ENCODE data around the gene SSB.

Gene SSB

DNA sequence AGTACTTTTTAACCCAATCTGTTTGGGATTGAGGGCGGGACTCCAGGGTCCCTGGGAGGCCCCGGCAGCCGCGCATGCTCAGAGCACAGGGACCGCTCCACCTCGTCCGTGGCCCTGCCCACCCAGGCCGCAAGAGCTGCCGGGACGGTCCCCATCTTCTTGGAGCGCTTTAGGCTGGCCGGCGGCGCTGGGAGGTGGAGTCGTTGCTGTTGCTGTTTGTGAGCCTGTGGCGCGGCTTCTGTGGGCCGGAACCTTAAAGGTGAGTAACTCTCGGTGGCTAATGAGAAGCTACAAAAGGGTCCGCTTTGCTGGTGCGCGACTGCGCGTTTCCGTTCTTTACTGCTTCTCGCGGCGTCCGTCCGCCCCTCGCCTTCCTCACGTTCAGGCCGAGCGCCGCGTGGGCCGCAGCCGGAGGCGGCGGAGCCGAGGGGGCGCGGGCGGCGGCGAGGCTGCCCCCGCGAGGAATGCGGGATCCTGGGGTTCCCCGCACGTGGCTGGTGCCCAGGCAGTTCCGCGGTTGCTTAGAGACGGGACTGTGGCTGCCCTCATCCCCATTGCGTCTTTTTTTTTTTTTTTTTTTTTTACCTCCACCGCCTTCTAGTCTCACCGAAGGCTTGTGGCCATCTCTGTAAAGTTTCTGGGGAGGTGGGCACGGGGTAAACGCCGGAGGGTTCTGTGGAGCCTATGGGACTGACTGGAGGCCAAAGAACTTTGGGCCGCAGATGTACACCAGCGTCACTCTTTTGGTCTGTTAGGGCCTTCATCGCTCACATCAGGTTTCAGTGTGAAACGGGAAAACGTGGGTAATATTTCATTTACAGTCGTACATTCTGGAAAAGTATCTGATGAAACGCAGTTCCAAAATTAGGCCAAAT lies at the start of gene SSB:
Gene SSB (plus strand): TSS at position 154 of the 875 bp plus-strand sequence. CDS start 2,090 bp downstream, outside the sequence.
- H4K20me1 ChIP-seq (ENCODE audit: insufficient read depth), result no peaks in the 10 kb centered on the region
- peak within 1 kb of the TSS; percentile 82 for H3K4me3 ChIP-seq (IDR thresholded peaks at IDR 0.05; ENCODE audit: insufficient read depth, low read depth, low read length)

GRCh38 chr2:169752752-169753151 lies 45.9 kb upstream of the SSB start:
- TF ChIP-seq, protein P1, sequence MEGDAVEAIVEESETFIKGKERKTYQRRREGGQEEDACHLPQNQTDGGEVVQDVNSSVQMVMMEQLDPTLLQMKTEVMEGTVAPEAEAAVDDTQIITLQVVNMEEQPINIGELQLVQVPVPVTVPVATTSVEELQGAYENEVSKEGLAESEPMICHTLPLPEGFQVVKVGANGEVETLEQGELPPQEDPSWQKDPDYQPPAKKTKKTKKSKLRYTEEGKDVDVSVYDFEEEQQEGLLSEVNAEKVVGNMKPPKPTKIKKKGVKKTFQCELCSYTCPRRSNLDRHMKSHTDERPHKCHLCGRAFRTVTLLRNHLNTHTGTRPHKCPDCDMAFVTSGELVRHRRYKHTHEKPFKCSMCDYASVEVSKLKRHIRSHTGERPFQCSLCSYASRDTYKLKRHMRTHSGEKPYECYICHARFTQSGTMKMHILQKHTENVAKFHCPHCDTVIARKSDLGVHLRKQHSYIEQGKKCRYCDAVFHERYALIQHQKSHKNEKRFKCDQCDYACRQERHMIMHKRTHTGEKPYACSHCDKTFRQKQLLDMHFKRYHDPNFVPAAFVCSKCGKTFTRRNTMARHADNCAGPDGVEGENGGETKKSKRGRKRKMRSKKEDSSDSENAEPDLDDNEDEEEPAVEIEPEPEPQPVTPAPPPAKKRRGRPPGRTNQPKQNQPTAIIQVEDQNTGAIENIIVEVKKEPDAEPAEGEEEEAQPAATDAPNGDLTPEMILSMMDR (conservative IDR thresholded peaks at IDR 0.05; ENCODE audit: low read depth, low read length), result no peak
- no peak overlapping the region for H3K4me3 ChIP-seq (IDR thresholded peaks at IDR 0.05; ENCODE audit: insufficient read depth, low read depth, low read length)
- H3K4me2 ChIP-seq, result no peak overlapping the region
- no peaks in the 10 kb centered on the region for H3K4me1 ChIP-seq (ENCODE audit: low read depth, poor library complexity, severe bottlenecking)
- no peak overlapping the region for H3K9ac ChIP-seq
- no peaks in the 10 kb centered on the region for H4K20me1 ChIP-seq (ENCODE audit: insufficient read depth)
- no peaks in the 10 kb centered on the region for H3K36me3 ChIP-seq (ENCODE audit: insufficient read depth)
- no peak overlapping the region for H3K27ac ChIP-seq
- H3K27me3 ChIP-seq (ENCODE audit: insufficient read depth, low read depth), result no peaks in the 10 kb centered on the region
- H3K79me2 ChIP-seq (ENCODE audit: insufficient read depth, low read depth), result no peaks in the 10 kb centered on the region
- H2AFZ ChIP-seq (ENCODE audit: low read depth), result no peak overlapping the region

More for the DNA sequence above, at the start of gene SSB:
- Histone ChIP-seq H3K79me2 (ENCODE audit: insufficient read depth, low read depth) (peaks cover 50% of the 10 kb centered on the region), H2AFZ (ENCODE audit: low read depth) (peak within 1 kb of the TSS; percentile 78), H3K4me1 (ENCODE audit: low read depth, poor library complexity, severe bottlenecking) (peaks cover 24% of the 10 kb centered on the region), H3K9ac (peak within 1 kb of the TSS; percentile 86), H3K27ac (peak within 1 kb of the TSS; percentile 90), H3K4me2 (peak within 1 kb of the TSS; percentile 70), H3K36me3 (ENCODE audit: insufficient read depth) (no peaks in the 10 kb centered on the region), H3K27me3 (ENCODE audit: insufficient read depth, low read depth) (no peaks in the 10 kb centered on the region)
- TF ChIP-seq, protein P1 (conservative IDR thresholded peaks at IDR 0.05; ENCODE audit: low read depth, low read length), result no peak

- H2AFZ ChIP-seq (ENCODE audit: low read depth), result no peak overlapping the region
- H3K79me2 ChIP-seq (ENCODE audit: insufficient read depth, low read depth), result no peaks in the 10 kb centered on the region
- H3K27ac ChIP-seq, result no peak overlapping the region
- no peak overlapping the region for H3K4me2 ChIP-seq
- no peak overlapping the region for H3K4me3 ChIP-seq (IDR thresholded peaks at IDR 0.05; ENCODE audit: insufficient read depth, low read depth, low read length)
- H3K27me3 ChIP-seq (ENCODE audit: insufficient read depth, low read depth), result no peaks in the 10 kb centered on the region
- no peak overlapping the region for H3K9ac ChIP-seq
- H3K36me3 ChIP-seq (ENCODE audit: insufficient read depth), result no peaks in the 10 kb centered on the region
- no peaks in the 10 kb centered on the region for H3K4me1 ChIP-seq (ENCODE audit: low read depth, poor library complexity, severe bottlenecking)
- H4K20me1 ChIP-seq (ENCODE audit: insufficient read depth), result no peaks in the 10 kb centered on the region
- TF ChIP-seq, protein P1 (conservative IDR thresholded peaks at IDR 0.05; ENCODE audit: low read depth, low read length), result no peak
Measured at GRCh38 chr2:169755083-169755870, 43.4 kb upstream of the SSB start.

DNA sequence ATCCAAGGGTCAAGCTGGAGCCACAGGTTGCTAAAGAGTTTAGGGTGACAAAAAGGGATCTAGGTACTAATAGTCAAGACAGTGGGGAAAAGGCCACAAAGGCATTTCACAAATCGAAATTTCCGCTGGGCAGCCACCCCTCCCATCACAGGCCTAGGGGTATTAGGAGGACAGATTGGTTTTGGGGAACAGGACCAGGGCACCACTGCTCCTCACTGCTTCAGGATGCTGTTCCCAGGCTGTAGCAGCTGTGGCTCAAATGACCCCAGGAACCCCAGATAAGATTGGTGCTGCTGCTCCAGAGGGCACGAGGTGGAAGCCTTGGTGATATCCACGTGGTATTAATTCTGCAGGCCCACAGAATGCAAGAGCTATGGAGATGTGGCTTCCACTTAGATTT lies 42.3 kb upstream of the SSB start:
- Histone ChIP-seq H3K4me3 (IDR thresholded peaks at IDR 0.05; ENCODE audit: insufficient read depth, low read depth, low read length) (no peak overlapping the region), H3K27me3 (ENCODE audit: insufficient read depth, low read depth) (no peaks in the 10 kb centered on the region), H3K4me2 (no peak overlapping the region), H3K79me2 (ENCODE audit: insufficient read depth, low read depth) (no peaks in the 10 kb centered on the region), H4K20me1 (ENCODE audit: insufficient read depth) (no peaks in the 10 kb centered on the region), H2AFZ (ENCODE audit: low read depth) (no peak overlapping the region), H3K36me3 (ENCODE audit: insufficient read depth) (no peaks in the 10 kb centered on the region), H3K9ac (no peak overlapping the region), H3K4me1 (ENCODE audit: low read depth, poor library complexity, severe bottlenecking) (no peaks in the 10 kb centered on the region), H3K27ac (no peak overlapping the region)
- TF ChIP-seq, protein P1 (conservative IDR thresholded peaks at IDR 0.05; ENCODE audit: low read depth, low read length), result no peak

All from KMS-11 (cell line).